ENCODE data around the gene ZNRD2. TPM values are rescaled to one million over a fixed set of nuclear protein-coding genes. Genes with fewer than 3 reads are reported as not detected.

The ZNRD2 gene
- total RNA-seq, 1 donor from 2014 or later = 40.9 TPM

DNA sequence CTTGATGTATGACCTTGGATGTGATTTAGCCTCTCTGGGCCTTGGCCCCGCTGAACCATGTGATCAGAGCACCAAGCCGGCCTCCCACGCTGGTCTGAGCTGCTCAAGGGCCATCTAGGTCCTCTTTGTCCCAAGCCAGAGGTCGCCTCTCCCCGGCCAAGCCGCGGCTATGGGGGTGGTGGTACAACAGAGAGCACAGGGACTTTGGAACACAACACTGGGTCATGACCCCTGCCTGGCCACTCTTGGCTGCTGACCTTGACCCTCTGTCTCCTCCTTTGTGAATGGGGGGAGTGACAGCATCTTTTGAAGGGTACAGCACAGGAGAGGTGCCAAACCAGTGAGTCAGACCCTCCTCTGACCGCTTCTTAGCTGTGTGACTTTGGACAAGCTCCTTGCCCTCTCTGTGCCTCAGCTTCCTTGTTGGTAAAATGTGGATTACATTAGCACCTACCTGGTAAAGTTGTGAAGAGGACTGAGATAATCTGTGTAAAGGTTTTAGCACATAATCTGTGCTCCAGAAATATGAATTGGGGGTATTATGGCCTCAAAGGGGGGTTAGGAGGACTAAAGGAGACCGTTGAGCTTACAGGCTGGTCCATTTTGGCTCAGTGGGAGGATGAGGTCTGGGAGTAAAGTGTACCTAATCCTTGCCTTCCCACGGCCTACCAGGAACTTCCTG, 40.7 kb upstream of the ZNRD2 start:
- peaks cover 18% of the 10 kb centered on the region for H3K4me1 Mint-ChIP-seq
- intact Hi-C loops (cut with micrococcal nuclease) = no loop called here
- H3K27me3 Mint-ChIP-seq = no peaks in the 10 kb centered on the region
- TF ChIP-seq, protein P1, sequence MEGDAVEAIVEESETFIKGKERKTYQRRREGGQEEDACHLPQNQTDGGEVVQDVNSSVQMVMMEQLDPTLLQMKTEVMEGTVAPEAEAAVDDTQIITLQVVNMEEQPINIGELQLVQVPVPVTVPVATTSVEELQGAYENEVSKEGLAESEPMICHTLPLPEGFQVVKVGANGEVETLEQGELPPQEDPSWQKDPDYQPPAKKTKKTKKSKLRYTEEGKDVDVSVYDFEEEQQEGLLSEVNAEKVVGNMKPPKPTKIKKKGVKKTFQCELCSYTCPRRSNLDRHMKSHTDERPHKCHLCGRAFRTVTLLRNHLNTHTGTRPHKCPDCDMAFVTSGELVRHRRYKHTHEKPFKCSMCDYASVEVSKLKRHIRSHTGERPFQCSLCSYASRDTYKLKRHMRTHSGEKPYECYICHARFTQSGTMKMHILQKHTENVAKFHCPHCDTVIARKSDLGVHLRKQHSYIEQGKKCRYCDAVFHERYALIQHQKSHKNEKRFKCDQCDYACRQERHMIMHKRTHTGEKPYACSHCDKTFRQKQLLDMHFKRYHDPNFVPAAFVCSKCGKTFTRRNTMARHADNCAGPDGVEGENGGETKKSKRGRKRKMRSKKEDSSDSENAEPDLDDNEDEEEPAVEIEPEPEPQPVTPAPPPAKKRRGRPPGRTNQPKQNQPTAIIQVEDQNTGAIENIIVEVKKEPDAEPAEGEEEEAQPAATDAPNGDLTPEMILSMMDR (IDR thresholded peaks at IDR 0.05) = no peak
- peaks cover 65% of the 10 kb centered on the region for H3K36me3 Mint-ChIP-seq (ENCODE audit: low read depth)
- ATAC-seq (ENCODE audit: low read depth) (no peak), DNase-seq (no peak)
- CTCF ChIA-PET = no interaction called here
- H3K9me3 Mint-ChIP-seq = no peaks in the 10 kb centered on the region
- POLR2A ChIA-PET = interaction anchor here (1.2 kb wide), 1 partner anchor 30 kb away, joined by 4 read pairs; the partner anchor contains the start of gene MALAT1
- no peak overlapping the region for H3K4me3 Mint-ChIP-seq
- H3K27ac Mint-ChIP-seq = no peak overlapping the region

DNA sequence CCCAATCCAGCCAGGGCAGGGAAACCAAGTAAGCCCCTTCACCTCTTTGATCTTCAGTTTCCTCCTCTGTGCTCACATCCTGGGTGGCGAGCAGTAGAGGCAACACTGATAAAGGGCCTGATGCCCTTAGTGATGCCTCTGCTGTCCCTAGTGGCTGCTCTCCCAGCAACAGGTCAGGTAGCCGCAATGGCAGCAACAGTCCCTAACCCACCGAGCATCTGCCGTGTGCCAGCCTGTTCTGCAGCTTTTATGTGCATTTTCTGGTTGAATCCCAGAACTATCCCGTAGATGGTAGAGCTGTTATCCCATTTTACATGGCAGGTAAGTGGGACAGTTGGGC, 40.1 kb upstream of the ZNRD2 start:
- ATAC-seq (ENCODE audit: low read depth) (no peak), DNase-seq (no peak)
- TF ChIP-seq, protein P1 (IDR thresholded peaks at IDR 0.05) = no peak
- Mint-ChIP-seq H3K9me3 (no peaks in the 10 kb centered on the region), H3K27ac (no peak overlapping the region), H3K27me3 (no peaks in the 10 kb centered on the region), H3K36me3 (ENCODE audit: low read depth) (peaks cover 67% of the 10 kb centered on the region), H3K4me3 (no peak overlapping the region), H3K4me1 (peaks cover 17% of the 10 kb centered on the region)
- ChIA-PET CTCF (no interaction called here), POLR2A (interaction anchor here (1.2 kb wide), 1 partner anchor 31 kb away, joined by 4 read pairs; the partner anchor contains the start of gene MALAT1)
- intact Hi-C loops (cut with micrococcal nuclease) = no loop called here

DNA sequence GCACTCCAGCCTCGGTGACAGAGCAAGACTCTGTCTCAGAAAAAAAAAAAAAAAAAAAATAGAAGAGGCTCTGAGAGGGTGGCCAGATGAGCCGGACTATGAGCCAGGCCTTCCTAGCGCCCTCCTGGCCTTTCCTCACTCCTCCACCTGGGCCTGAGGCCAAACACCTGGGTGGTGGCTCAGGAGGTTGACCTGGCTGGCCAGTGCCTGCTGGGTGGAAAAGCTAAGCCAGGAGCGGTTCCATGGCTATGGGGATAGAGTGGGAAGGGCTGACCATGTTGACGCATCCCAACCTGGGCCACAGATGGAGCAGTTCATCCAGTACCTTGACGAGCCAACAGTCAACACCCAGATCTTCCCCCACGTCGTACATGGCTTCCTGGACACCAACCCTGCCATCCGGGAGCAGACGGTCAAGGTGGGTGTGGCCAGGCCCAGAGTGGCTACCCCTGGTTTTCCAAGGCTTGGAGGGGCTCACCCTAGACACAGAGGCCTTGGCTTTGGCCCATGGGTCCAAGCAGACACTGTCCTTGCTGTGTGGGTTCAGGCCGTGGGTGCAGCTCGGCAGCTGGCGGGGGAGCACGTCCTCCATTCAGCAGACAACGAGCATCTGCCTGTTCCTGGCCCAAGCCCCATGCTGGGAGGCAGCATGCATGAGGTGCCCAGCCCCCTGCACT, 37.8 kb upstream of the ZNRD2 start:
- TF ChIP-seq, protein P1 (IDR thresholded peaks at IDR 0.05) = no peak
- Mint-ChIP-seq H3K36me3 (ENCODE audit: low read depth) (peaks cover 73% of the 10 kb centered on the region), H3K27ac (no peak overlapping the region), H3K4me3 (no peak overlapping the region), H3K4me1 (peaks cover 2% of the 10 kb centered on the region), H3K27me3 (no peaks in the 10 kb centered on the region), H3K9me3 (no peaks in the 10 kb centered on the region)
- intact Hi-C loops (cut with micrococcal nuclease) = no loop called here
- no peak for DNase-seq
- no peak for ATAC-seq (ENCODE audit: low read depth)
- ChIA-PET CTCF (no interaction called here), POLR2A (interaction anchor here (0.6 kb wide), 2 partner anchors 319 to 551 kb away, joined by 3 to 4 read pairs; no protein-coding TSS in a partner anchor)

DNA sequence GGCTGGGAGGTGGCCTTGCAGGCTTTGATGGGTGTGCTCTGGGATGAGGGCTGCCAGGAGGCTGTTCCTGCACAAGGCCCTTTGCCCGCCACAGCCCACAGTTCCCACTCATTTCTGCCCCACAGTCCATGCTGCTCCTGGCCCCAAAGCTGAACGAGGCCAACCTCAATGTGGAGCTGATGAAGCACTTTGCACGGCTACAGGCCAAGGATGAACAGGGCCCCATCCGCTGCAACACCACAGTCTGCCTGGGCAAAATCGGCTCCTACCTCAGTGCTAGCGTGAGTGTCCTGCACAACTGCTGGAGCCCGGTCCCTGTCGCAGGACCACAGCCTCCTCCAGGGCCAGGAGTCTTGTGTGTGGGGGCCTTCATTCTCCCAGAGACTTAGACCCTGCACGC, 35.2 kb upstream of the ZNRD2 start:
- H3K27me3 Mint-ChIP-seq = no peaks in the 10 kb centered on the region
- H3K4me3 Mint-ChIP-seq = no peak overlapping the region
- TF ChIP-seq, protein P1 (IDR thresholded peaks at IDR 0.05) = no peak
- no peak for ATAC-seq (ENCODE audit: low read depth)
- DNase-seq = no peak
- H3K9me3 Mint-ChIP-seq = no peaks in the 10 kb centered on the region
- peaks cover 69% of the 10 kb centered on the region for H3K36me3 Mint-ChIP-seq (ENCODE audit: low read depth)
- intact Hi-C loops (cut with micrococcal nuclease) = no loop called here
- ChIA-PET POLR2A (interaction anchor here (1.3 kb wide), 1 partner anchor 10 kb away, joined by 5 read pairs; the partner anchor contains the start of gene SCYL1), CTCF (interaction anchor here (1.7 kb wide), 1 partner anchor 53 kb away, joined by 6 read pairs; no protein-coding TSS in a partner anchor)
- H3K4me1 Mint-ChIP-seq = no peaks in the 10 kb centered on the region
- no peak overlapping the region for H3K27ac Mint-ChIP-seq
